HG03039 (cell line): ENCODE results near the gene BEAN1.
A peak's percentile ranks its signal among the peaks of the same experiment; 100 is the strongest.

Source experiments
- ATAC-seq: cut with Tn5 transposase; IDR thresholded peaks from one replicate; pipeline ENCODE4 v1.9.1; 2021; ENCODE audit warnings: mild to moderate bottlenecking, moderate library complexity; ENCODE audit not compliant: unreplicated experiment

Gene BEAN1

GRCh38 chr16:66467611-66468010, 40.5 kb downstream of the BEAN1 start:
- no peak for ATAC-seq

GRCh38 chr16:66468321-66468965, 41.3 kb downstream of the BEAN1 start:
- no peak for ATAC-seq

- no peak for ATAC-seq
These were observed 42.3 kb downstream of the BEAN1 start for GRCh38 chr16:66469291-66469946.

- no peak for ATAC-seq
These were observed 43.0 kb downstream of the BEAN1 start for GRCh38 chr16:66469947-66470546.

GRCh38 chr16:66470556-66470955, 43.5 kb downstream of the BEAN1 start:
- ATAC-seq, result no peak

- no peak for ATAC-seq
These were observed 44.2 kb downstream of the BEAN1 start for GRCh38 chr16:66471264-66471663.

- no peak for ATAC-seq
These were observed 44.8 kb downstream of the BEAN1 start for GRCh38 chr16:66471716-66472393.

GRCh38 chr16:66473051-66473571, 46.0 kb downstream of the BEAN1 start:
- no peak for ATAC-seq

GRCh38 chr16:66473654-66474519, 46.8 kb downstream of the BEAN1 start:
- ATAC-seq, result no peak

GRCh38 chr16:66474750-66475199, 47.7 kb downstream of the BEAN1 start:
- ATAC-seq, result peak; percentile 69

GRCh38 chr16:66475232-66475631, 48.1 kb downstream of the BEAN1 start:
- ATAC-seq, result no peak

- no peak for ATAC-seq
These were observed 49.4 kb downstream of the BEAN1 start for GRCh38 chr16:66476328-66477027.

GRCh38 chr16:66477028-66477515, 50.0 kb downstream of the BEAN1 start:
- ATAC-seq, result no peak

- ATAC-seq, result peak; percentile 55
These were observed 51.8 kb downstream of the BEAN1 start for GRCh38 chr16:66478733-66479511.

GRCh38 chr16:66479661-66480264, 52.7 kb downstream of the BEAN1 start:
- no peak for ATAC-seq

GRCh38 chr16:66480265-66481080, 53.4 kb downstream of the BEAN1 start:
- no peak for ATAC-seq

GRCh38 chr16:66481081-66481942, 54.2 kb downstream of the BEAN1 start:
- no peak for ATAC-seq
